Measurements from ENCODE around the gene ALKBH2. TPM values are rescaled to one million over a fixed set of nuclear protein-coding genes. Genes with fewer than 3 reads are reported as not detected.

The ALKBH2 gene
- total RNA-seq (10 to 100 TPM; 20.8 to 23.2 TPM), polyA plus RNA-seq (10 to 100 TPM; 11.5 to 22.5 (median 19.1) TPM), total RNA-seq (8.4 to 46.8 (median 17.0) reads per million in 6 experiments)

GRCh38 chr12:109093022-109093918, at the start of gene ALKBH2:
Gene ALKBH2 (minus strand): TSS chr12:109093472. CDS start chr12:109092786, 686 bp downstream.
- POLR2A ChIA-PET = interaction anchor here (0.5 to 2.0 kb wide), 4 partner anchors 41 to 1999 kb away, joined by 3 to 8 read pairs (median 4); partner anchors contain the start of gene USP30
- Mint-ChIP-seq H3K27me3 (no peaks in the 10 kb centered on the region), H3K27ac (peak within 1 kb of the TSS; percentile 88 to 97 (median 94)), H3K9me3 (no peaks in the 10 kb centered on the region), H3K4me1 (peaks cover 12 to 42% (median 34%) of the 10 kb centered on the region in 4 donors), H3K36me3 (peaks cover 0 to 23% (median 0%) of the 10 kb centered on the region in 3 donors), H3K4me3 (peak within 1 kb of the TSS; percentile 84 to 93 (median 88))
- ATAC-seq = peak; percentile 78 to 83
- DNase-seq = peak; percentile 89 to 97 (median 94)

- no peak for ATAC-seq
- Mint-ChIP-seq H3K9me3 (peaks cover 0 to 11% (median 2%) of the 10 kb centered on the region in 9 donors), H3K27ac (no peak overlapping the region), H3K4me1 (peaks cover 0 to 6% (median 0%) of the 10 kb centered on the region in 4 donors), H3K36me3 (peaks cover 0 to 18% (median 10%) of the 10 kb centered on the region in 3 donors), H3K27me3 (no peaks in the 10 kb centered on the region), H3K4me3 (no peak overlapping the region)
- POLR2A ChIA-PET = no interaction called here
- DNase-seq = no peak
These were observed 47.3 kb upstream of the ALKBH2 start for GRCh38 chr12:109140560-109140959.

GRCh38 chr12:109139791-109140190, 46.5 kb upstream of the ALKBH2 start:
- H3K36me3 Mint-ChIP-seq = peaks cover 0 to 18% (median 12%) of the 10 kb centered on the region in 3 donors
- POLR2A ChIA-PET = no interaction called here

GRCh38 chr12:109139360-109139759, 46.1 kb upstream of the ALKBH2 start:
- ATAC-seq (no peak), DNase-seq (no peak)
- no peak overlapping the region for H3K27ac Mint-ChIP-seq
- H3K36me3 Mint-ChIP-seq = peaks cover 0 to 18% (median 12%) of the 10 kb centered on the region in 3 donors
- no peak overlapping the region for H3K4me3 Mint-ChIP-seq
- H3K9me3 Mint-ChIP-seq = peaks cover 0 to 11% (median 3%) of the 10 kb centered on the region in 9 donors
- POLR2A ChIA-PET = no interaction called here
- peaks cover 0 to 6% (median 1%) of the 10 kb centered on the region in 4 donors for H3K4me1 Mint-ChIP-seq
- H3K27me3 Mint-ChIP-seq = no peaks in the 10 kb centered on the region

More at GRCh38 chr12:109139791-109140190, 46.5 kb upstream of the ALKBH2 start:
- Mint-ChIP-seq H3K27me3 (no peaks in the 10 kb centered on the region), H3K4me1 (peaks cover 0 to 6% (median 1%) of the 10 kb centered on the region in 4 donors), H3K9me3 (peaks cover 0 to 11% (median 3%) of the 10 kb centered on the region in 9 donors), H3K27ac (no peak overlapping the region), H3K4me3 (no peak overlapping the region)
- no peak for ATAC-seq
- no peak for DNase-seq

- ATAC-seq = no peak
- peaks cover 0 to 15% (median 12%) of the 10 kb centered on the region in 3 donors for H3K36me3 Mint-ChIP-seq
These were observed 43.8 kb upstream of the ALKBH2 start for GRCh38 chr12:109137055-109137454.

GRCh38 chr12:109134186-109134917, 41.1 kb upstream of the ALKBH2 start:
- H3K9me3 Mint-ChIP-seq = peaks cover 0 to 11% (median 3%) of the 10 kb centered on the region in 9 donors
- DNase-seq = no peak
- POLR2A ChIA-PET = interaction anchor here (0.7 kb wide), 1 partner anchor 17 kb away, joined by 3 read pairs; no protein-coding TSS in a partner anchor

More at GRCh38 chr12:109137055-109137454, 43.8 kb upstream of the ALKBH2 start:
- H3K27me3 Mint-ChIP-seq = no peaks in the 10 kb centered on the region
- no peak for DNase-seq
- peaks cover 0 to 2% (median 0%) of the 10 kb centered on the region in 4 donors for H3K4me1 Mint-ChIP-seq
- no peak overlapping the region for H3K27ac Mint-ChIP-seq
- H3K4me3 Mint-ChIP-seq = no peak overlapping the region
- POLR2A ChIA-PET = interaction anchor here (1.0 kb wide), 1 partner anchor 11 kb away, joined by 4 read pairs; no protein-coding TSS in a partner anchor
- peaks cover 0 to 11% (median 3%) of the 10 kb centered on the region in 9 donors for H3K9me3 Mint-ChIP-seq

GRCh38 chr12:109131154-109132050, 38.1 kb upstream of the ALKBH2 start:
- no peak overlapping the region for H3K4me3 Mint-ChIP-seq
- no peak overlapping the region for H3K27ac Mint-ChIP-seq
- H3K36me3 Mint-ChIP-seq = peaks cover 0 to 6% (median 0%) of the 10 kb centered on the region in 3 donors
- H3K4me1 Mint-ChIP-seq = peaks cover 0 to 2% (median 0%) of the 10 kb centered on the region in 4 donors
- POLR2A ChIA-PET = no interaction called here
- no peak for ATAC-seq
- H3K27me3 Mint-ChIP-seq = peaks cover 0 to 2% (median 0%) of the 10 kb centered on the region in 5 donors
- H3K9me3 Mint-ChIP-seq = peaks cover 0 to 5% (median 0%) of the 10 kb centered on the region in 9 donors
- DNase-seq = no peak

More at GRCh38 chr12:109134186-109134917, 41.1 kb upstream of the ALKBH2 start:
- no peak overlapping the region for H3K4me3 Mint-ChIP-seq
- peaks cover 0 to 8% (median 3%) of the 10 kb centered on the region in 3 donors for H3K36me3 Mint-ChIP-seq
- no peak overlapping the region for H3K27ac Mint-ChIP-seq
- peaks cover 0 to 2% (median 0%) of the 10 kb centered on the region in 4 donors for H3K4me1 Mint-ChIP-seq
- ATAC-seq = no peak
- H3K27me3 Mint-ChIP-seq = peaks cover 0 to 2% (median 0%) of the 10 kb centered on the region in 5 donors

GRCh38 chr12:109130297-109131153, 37.3 kb upstream of the ALKBH2 start:
- Mint-ChIP-seq H3K27ac (peak overlapping the region in 2 of 10 donors; percentile 37 to 51), H3K9me3 (peaks cover 0 to 1% (median 0%) of the 10 kb centered on the region in 9 donors)
- POLR2A ChIA-PET = no interaction called here

GRCh38 chr12:109127533-109128242, 34.4 kb upstream of the ALKBH2 start:
- no peaks in the 10 kb centered on the region for H3K9me3 Mint-ChIP-seq
- H3K27me3 Mint-ChIP-seq = peaks cover 0 to 2% (median 0%) of the 10 kb centered on the region in 5 donors
- ATAC-seq (no peak), DNase-seq (no peak)
- H3K4me3 Mint-ChIP-seq = no peak overlapping the region
- POLR2A ChIA-PET = no interaction called here
- H3K4me1 Mint-ChIP-seq = peaks cover 0 to 3% (median 0%) of the 10 kb centered on the region in 4 donors
- no peak overlapping the region for H3K27ac Mint-ChIP-seq
- H3K36me3 Mint-ChIP-seq = peaks cover 0 to 3% (median 0%) of the 10 kb centered on the region in 3 donors

More at GRCh38 chr12:109130297-109131153, 37.3 kb upstream of the ALKBH2 start:
- Mint-ChIP-seq H3K4me3 (no peak overlapping the region), H3K36me3 (peaks cover 0 to 2% (median 0%) of the 10 kb centered on the region in 3 donors), H3K4me1 (peaks cover 0 to 2% (median 0%) of the 10 kb centered on the region in 4 donors), H3K27me3 (peaks cover 0 to 2% (median 0%) of the 10 kb centered on the region in 5 donors)
- ATAC-seq (no peak), DNase-seq (no peak)

GRCh38 chr12:109126784-109127183, 33.5 kb upstream of the ALKBH2 start:
- Mint-ChIP-seq H3K27ac (no peak overlapping the region), H3K4me1 (peaks cover 0 to 3% (median 0%) of the 10 kb centered on the region in 4 donors)
- POLR2A ChIA-PET = no interaction called here

More at GRCh38 chr12:109126784-109127183, 33.5 kb upstream of the ALKBH2 start:
- Mint-ChIP-seq H3K4me3 (no peak overlapping the region), H3K9me3 (no peaks in the 10 kb centered on the region), H3K27me3 (peaks cover 0 to under 1% (median 0%) of the 10 kb centered on the region in 5 donors), H3K36me3 (peaks cover 0 to 3% (median 0%) of the 10 kb centered on the region in 3 donors)
- DNase-seq (no peak), ATAC-seq (no peak)

Data from naive thymus-derived CD8-positive, alpha-beta T cell (primary cell).